GM18867 (cell line): ENCODE data around the gene EGFR.
"Not testable (repeated sequence)": the region's sequence is repeated elsewhere in the genome, so short reads cannot be mapped to it uniquely, and the experiment has no call there.

Experiments used
- ATAC-seq: cut with Tn5 transposase; IDR thresholded peaks from one replicate; pipeline ENCODE4 v1.9.1; 2021; ENCODE audit warnings: mild to moderate bottlenecking, moderate library complexity; ENCODE audit not compliant: unreplicated experiment

The EGFR gene

GRCh38 chr7:55034776-55035175 lies 16.0 kb downstream of the EGFR start:
- no peak for ATAC-seq

DNA sequence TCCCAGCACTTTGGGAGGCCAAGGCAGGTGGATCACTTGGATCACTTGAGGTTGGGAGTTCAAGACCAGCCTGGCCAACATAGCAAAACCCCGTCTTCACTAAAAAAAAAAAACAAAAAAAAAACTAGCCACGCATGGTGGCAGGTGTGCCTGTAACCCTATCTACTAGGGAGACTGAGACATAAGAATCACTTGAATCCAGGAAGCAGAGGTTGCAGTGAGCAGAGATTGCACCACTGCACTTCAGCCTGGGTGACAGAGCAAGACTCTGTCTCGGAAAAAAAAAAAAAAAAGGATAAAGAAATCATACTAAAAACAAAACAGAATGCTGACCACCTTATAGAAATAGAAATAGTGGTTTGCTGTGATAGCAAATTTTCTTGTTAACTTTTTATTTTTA lies 16.6 kb downstream of the EGFR start:
- not testable (repeated sequence) for ATAC-seq

- no peak for ATAC-seq
Measured at GRCh38 chr7:55036950-55037736, 18.3 kb downstream of the EGFR start.

DNA sequence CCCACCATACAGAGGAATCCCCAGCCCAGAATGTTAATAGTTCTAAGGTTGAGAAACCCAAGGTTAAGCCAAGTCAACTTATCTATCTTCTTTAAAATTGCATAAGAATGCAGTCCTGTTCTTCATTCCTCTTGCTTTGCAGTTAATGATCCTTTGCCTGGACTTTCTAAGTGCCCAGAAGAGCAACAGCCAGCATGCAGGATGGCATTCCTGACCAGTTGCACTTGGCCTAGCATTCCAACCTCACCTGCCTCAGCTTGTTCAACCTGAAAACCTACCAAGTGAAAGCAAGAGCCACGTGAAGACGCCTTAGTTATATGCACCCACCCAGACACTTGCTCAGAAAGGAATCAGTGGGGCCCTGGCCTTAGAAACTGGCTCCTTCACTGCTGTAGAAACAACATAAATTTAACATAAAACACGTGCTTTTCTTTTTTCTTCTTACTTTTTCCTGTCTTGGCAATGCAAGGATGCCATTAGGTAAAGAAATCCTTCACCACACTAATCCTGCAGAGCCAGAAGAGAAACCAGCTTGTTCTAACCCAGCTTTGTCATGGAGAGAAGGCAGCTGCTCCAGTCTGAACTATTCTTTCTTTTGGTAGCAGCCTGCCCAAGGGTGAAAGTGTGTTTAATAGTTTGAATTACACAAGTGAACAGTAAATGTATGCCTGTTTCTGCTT lies 25.0 kb downstream of the EGFR start:
- no peak for ATAC-seq

GRCh38 chr7:55044371-55044717 lies 25.5 kb downstream of the EGFR start:
- ATAC-seq: no peak

GRCh38 chr7:55044791-55045190 lies 26.0 kb downstream of the EGFR start:
- no peak for ATAC-seq

- no peak for ATAC-seq
Measured at GRCh38 chr7:55046582-55047342, 27.9 kb downstream of the EGFR start.

GRCh38 chr7:55048221-55048859 lies 29.5 kb downstream of the EGFR start:
- ATAC-seq: no peak

- ATAC-seq: peak; percentile 71
Measured at GRCh38 chr7:55050281-55050680, 31.5 kb downstream of the EGFR start.

GRCh38 chr7:55052081-55052480 lies 33.3 kb downstream of the EGFR start:
- no peak for ATAC-seq

DNA sequence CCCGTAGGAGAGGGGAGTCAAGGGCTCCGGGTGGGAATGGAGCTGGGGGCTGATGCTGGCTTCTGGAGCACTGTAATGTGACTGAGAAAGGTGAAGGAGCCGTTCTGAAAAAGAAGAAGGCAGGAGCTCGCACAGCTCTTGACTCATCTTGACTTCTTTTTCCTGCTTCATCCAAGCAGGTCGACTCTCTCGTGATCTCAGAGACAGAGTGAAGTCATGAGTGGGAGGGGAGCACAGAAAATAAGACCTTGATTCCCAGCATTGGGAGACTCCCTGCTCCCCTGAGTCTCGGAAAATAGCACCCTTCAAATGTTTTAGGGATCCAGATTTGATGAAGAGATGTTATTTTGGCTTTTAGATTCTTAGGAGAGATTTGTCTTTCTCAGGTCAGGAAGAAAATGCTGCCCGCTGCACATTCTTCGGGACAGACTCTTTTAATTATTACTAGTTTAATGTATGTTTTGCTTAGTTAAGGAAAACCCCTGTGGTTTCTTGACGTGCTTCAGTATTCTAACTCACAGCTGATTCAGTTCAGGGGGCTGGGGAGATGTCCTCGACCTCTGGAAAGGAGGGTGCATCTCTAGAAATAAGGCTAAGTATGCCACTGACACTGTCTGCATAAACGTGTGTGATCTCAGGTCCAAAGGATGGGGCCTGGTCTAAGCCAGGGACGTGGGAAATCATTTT lies 34.1 kb downstream of the EGFR start:
- no peak for ATAC-seq

GRCh38 chr7:55053651-55054571 lies 35.1 kb downstream of the EGFR start:
- ATAC-seq: no peak

DNA sequence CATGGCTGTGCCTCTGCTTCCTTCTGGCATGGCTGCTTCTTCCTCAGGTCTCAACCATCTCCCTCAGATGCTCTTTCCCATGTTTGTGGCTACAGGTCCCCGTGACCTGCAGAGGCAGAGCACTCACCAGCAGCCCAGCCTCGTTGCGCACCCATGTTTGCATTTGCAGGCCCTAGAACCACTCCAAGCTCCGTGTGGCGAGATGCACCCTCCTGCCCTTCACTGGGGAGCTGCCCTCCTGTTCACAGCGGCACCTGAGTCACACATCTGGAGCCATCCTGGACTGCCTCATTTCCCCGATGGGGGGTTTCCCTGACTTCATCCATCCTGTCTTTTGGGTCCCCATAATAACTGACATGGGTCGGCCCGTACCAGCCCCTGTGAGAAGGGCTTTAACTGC lies 35.9 kb downstream of the EGFR start:
- no peak for ATAC-seq

DNA sequence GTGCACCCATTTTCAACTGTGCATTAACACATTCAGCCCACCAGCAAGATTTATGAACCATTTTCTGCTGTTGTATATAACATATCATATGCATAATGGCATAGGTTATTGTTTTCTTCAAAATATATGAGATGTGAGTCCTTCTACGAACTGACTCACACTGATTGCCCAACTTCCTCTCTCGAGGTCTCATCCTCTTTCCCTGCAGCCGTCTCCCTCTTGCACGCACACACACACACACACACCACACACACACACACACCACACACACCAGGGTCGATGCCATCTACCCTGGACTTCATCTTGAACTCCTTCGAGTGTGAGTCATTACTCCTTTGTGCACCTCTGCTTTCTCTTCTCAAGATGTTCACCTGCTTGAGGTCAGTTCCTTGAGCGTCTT lies 36.7 kb downstream of the EGFR start:
- ATAC-seq: no peak

- no peak for ATAC-seq
Measured at GRCh38 chr7:55056068-55056467, 37.3 kb downstream of the EGFR start.

- ATAC-seq: no peak
Measured at GRCh38 chr7:55056577-55057480, 38.0 kb downstream of the EGFR start.

DNA sequence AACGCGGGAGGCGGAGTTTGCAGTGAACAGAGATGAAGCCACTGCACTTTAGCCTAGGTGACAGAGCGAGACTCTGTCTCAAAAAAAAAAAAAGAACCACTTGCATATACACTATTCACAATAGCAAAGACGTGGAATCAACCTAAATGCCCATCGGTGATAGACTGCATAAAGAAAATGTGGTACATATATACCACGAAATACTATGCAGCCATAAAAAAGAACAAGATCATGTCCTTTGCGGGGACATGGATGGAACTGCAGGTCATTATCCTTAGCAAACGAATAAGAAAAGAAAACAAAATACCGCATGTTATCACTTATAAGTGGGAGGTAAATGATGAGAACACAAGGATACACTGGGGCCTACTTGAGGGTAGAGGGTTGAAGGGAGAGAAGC lies 39.5 kb downstream of the EGFR start:
- no peak for ATAC-seq

GRCh38 chr7:55059021-55059420 lies 40.2 kb downstream of the EGFR start:
- ATAC-seq: no peak

- ATAC-seq: no peak
Measured at GRCh38 chr7:55060085-55060484, 41.3 kb downstream of the EGFR start.
